Measurements from ENCODE around the gene IVNS1ABP. TPM values are rescaled to one million over a fixed set of nuclear protein-coding genes. Genes with fewer than 3 reads are reported as not detected.

IVNS1ABP gene
- total and polyA plus RNA-seq, 4 donors, result 73.4 to 111 (median 101) TPM

GRCh38 chr1:185287451-185287850 is 29.6 kb downstream of the IVNS1ABP start:
- H3K36me3 ChIP-seq (ENCODE audit: control insufficient read depth, insufficient read depth, low read length), result no peaks in the 10 kb centered on the region
- H3K4me1 ChIP-seq (ENCODE audit: control insufficient read depth, insufficient read depth, low read length), result no peaks in the 10 kb centered on the region
- no peak for DNase-seq (ENCODE audit: low read depth in 4 of 6, low spot score in 6 of 6)
- H3K4me3 ChIP-seq (ENCODE audit: low read depth, low read length), result no peak overlapping the region
- H3K27ac ChIP-seq (ENCODE audit: low read depth, low read length), result no peak overlapping the region
- no peaks in the 10 kb centered on the region for H3K9me3 ChIP-seq (ENCODE audit: control insufficient read depth, insufficient read depth, low read length)
- no CpG with 5 or more reads among the region's 2 CpGs for WGBS (ENCODE audit: insufficient coverage)
- H3K27me3 ChIP-seq (ENCODE audit: control insufficient read depth, insufficient read depth, low read length), result no peaks in the 10 kb centered on the region

DNA sequence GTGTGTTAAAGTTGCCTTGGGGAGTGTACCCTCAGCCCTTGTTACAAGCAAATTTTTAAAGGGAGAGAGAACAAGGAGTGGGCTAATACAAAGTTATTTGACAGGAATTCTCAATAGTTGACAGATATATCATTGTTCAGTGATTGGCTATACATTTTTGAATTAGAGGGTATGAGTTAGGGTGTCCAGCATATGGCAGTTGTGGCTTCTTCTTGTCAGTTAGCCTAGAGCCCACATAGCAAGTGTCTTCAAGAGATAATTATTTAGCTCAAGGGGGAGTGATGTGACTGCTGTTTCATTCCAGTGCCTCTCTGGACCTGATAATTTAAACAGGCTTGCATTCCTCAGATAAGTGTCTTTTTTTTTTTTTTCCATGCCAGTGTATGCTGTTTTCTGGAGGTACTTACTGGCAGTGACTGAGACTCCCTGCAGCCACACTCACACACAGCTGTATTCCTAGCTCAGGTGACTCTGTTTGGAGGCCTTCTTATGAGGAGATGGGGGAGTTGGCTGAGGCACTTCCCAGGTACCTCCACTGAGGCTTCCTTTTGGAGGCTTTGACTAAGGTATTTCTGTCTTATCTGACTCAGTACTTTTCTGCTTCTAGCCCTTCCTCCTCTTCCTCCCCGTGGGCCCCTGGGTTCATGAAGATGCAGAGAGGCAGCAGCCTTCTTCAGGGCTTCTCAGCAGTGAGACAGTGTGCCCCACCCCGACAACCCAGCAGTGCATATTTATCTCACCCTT is 32.3 kb downstream of the IVNS1ABP start:
- Histone ChIP-seq H3K36me3 (ENCODE audit: control insufficient read depth, insufficient read depth, low read length) (no peaks in the 10 kb centered on the region), H3K9me3 (ENCODE audit: control insufficient read depth, insufficient read depth, low read length) (no peaks in the 10 kb centered on the region), H3K4me1 (ENCODE audit: control insufficient read depth, insufficient read depth, low read length) (no peaks in the 10 kb centered on the region), H3K4me3 (ENCODE audit: low read depth, low read length) (no peak overlapping the region), H3K27ac (ENCODE audit: low read depth, low read length) (no peak overlapping the region), H3K27me3 (ENCODE audit: control insufficient read depth, insufficient read depth, low read length) (no peaks in the 10 kb centered on the region)
- WGBS (ENCODE audit: insufficient coverage), result no CpG with 5 or more reads among the region's 2 CpGs
- no peak for DNase-seq (ENCODE audit: low read depth in 4 of 6, low spot score in 6 of 6)

- H3K27ac ChIP-seq (ENCODE audit: low read depth, low read length), result no peak overlapping the region
- H3K27me3 ChIP-seq (ENCODE audit: control insufficient read depth, insufficient read depth, low read length), result no peaks in the 10 kb centered on the region
- no peaks in the 10 kb centered on the region for H3K4me1 ChIP-seq (ENCODE audit: control insufficient read depth, insufficient read depth, low read length)
- no peak overlapping the region for H3K4me3 ChIP-seq (ENCODE audit: low read depth, low read length)
- WGBS (ENCODE audit: insufficient coverage), result no CpG with 5 or more reads among the region's 2 CpGs
- no peak for DNase-seq (ENCODE audit: low read depth in 4 of 6, low spot score in 6 of 6)
- no peaks in the 10 kb centered on the region for H3K36me3 ChIP-seq (ENCODE audit: control insufficient read depth, insufficient read depth, low read length)
- H3K9me3 ChIP-seq (ENCODE audit: control insufficient read depth, insufficient read depth, low read length), result no peaks in the 10 kb centered on the region
Measured at GRCh38 chr1:185284116-185284515, 32.9 kb downstream of the IVNS1ABP start.

GRCh38 chr1:185281245-185281644 is 35.8 kb downstream of the IVNS1ABP start:
- Histone ChIP-seq H3K9me3 (ENCODE audit: control insufficient read depth, insufficient read depth, low read length) (no peaks in the 10 kb centered on the region), H3K27ac (ENCODE audit: low read depth, low read length) (no peak overlapping the region), H3K27me3 (ENCODE audit: control insufficient read depth, insufficient read depth, low read length) (no peaks in the 10 kb centered on the region), H3K4me1 (ENCODE audit: control insufficient read depth, insufficient read depth, low read length) (no peaks in the 10 kb centered on the region), H3K4me3 (ENCODE audit: low read depth, low read length) (no peak overlapping the region), H3K36me3 (ENCODE audit: control insufficient read depth, insufficient read depth, low read length) (no peaks in the 10 kb centered on the region)
- no peak for DNase-seq (ENCODE audit: low read depth in 4 of 6, low spot score in 6 of 6)
- 93% methylated on average over 2 of the region's 3 CpGs for WGBS (ENCODE audit: insufficient coverage)

- no peaks in the 10 kb centered on the region for H3K36me3 ChIP-seq (ENCODE audit: control insufficient read depth, insufficient read depth, low read length)
- H3K4me1 ChIP-seq (ENCODE audit: control insufficient read depth, insufficient read depth, low read length), result no peaks in the 10 kb centered on the region
- 100% methylated on average over 2 of the region's 2 CpGs for WGBS (ENCODE audit: insufficient coverage)
- H3K27me3 ChIP-seq (ENCODE audit: control insufficient read depth, insufficient read depth, low read length), result no peaks in the 10 kb centered on the region
- H3K4me3 ChIP-seq (ENCODE audit: low read depth, low read length), result no peak overlapping the region
- no peaks in the 10 kb centered on the region for H3K9me3 ChIP-seq (ENCODE audit: control insufficient read depth, insufficient read depth, low read length)
- no peak for DNase-seq (ENCODE audit: low read depth in 4 of 6, low spot score in 6 of 6)
- no peak overlapping the region for H3K27ac ChIP-seq (ENCODE audit: low read depth, low read length)
Measured at GRCh38 chr1:185280589-185280988, 36.5 kb downstream of the IVNS1ABP start.

GRCh38 chr1:185279571-185279970 is 37.5 kb downstream of the IVNS1ABP start:
- no peaks in the 10 kb centered on the region for H3K27me3 ChIP-seq (ENCODE audit: control insufficient read depth, insufficient read depth, low read length)
- no peak overlapping the region for H3K27ac ChIP-seq (ENCODE audit: low read depth, low read length)
- no peaks in the 10 kb centered on the region for H3K36me3 ChIP-seq (ENCODE audit: control insufficient read depth, insufficient read depth, low read length)
- H3K4me3 ChIP-seq (ENCODE audit: low read depth, low read length), result no peak overlapping the region
- no peaks in the 10 kb centered on the region for H3K9me3 ChIP-seq (ENCODE audit: control insufficient read depth, insufficient read depth, low read length)
- no peaks in the 10 kb centered on the region for H3K4me1 ChIP-seq (ENCODE audit: control insufficient read depth, insufficient read depth, low read length)
- DNase-seq (ENCODE audit: low read depth in 4 of 6, low spot score in 6 of 6), result no peak

DNA sequence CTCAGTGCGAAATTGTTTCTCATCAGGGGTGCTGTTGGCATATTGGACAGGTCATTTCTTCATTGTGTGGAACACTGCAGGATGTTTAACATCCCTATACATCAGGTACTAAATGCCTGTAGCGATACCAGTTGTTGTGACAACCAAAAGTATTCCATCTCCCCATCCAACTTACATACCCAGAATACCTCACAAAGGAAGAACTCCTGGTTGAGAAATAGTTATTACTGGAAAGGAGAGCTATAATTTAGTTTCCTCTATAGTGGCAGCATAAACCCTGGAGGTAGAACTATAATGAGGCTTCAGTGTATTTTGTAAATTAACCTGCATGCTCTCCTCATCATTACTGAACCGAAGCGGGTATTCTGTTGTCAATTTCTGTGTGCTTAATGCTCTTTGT is 45.1 kb downstream of the IVNS1ABP start:
- no CpG with 5 or more reads among the region's 4 CpGs for WGBS (ENCODE audit: insufficient coverage)
- Histone ChIP-seq H3K9me3 (ENCODE audit: control insufficient read depth, insufficient read depth, low read length) (no peaks in the 10 kb centered on the region), H3K27ac (ENCODE audit: low read depth, low read length) (no peak overlapping the region), H3K27me3 (ENCODE audit: control insufficient read depth, insufficient read depth, low read length) (no peaks in the 10 kb centered on the region), H3K4me1 (ENCODE audit: control insufficient read depth, insufficient read depth, low read length) (no peaks in the 10 kb centered on the region), H3K4me3 (ENCODE audit: low read depth, low read length) (no peak overlapping the region), H3K36me3 (ENCODE audit: control insufficient read depth, insufficient read depth, low read length) (no peaks in the 10 kb centered on the region)
- peak in 1 of 6 donors; percentile 50 for DNase-seq (ENCODE audit: low read depth in 4 of 6, low spot score in 6 of 6)

GRCh38 chr1:185268352-185268751 is 48.7 kb downstream of the IVNS1ABP start:
- no CpG with 5 or more reads among the region's 2 CpGs for WGBS (ENCODE audit: insufficient coverage)
- no peak for DNase-seq (ENCODE audit: low read depth in 4 of 6, low spot score in 6 of 6)
- H3K4me1 ChIP-seq (ENCODE audit: control insufficient read depth, insufficient read depth, low read length), result no peaks in the 10 kb centered on the region
- no peaks in the 10 kb centered on the region for H3K9me3 ChIP-seq (ENCODE audit: control insufficient read depth, insufficient read depth, low read length)
- H3K4me3 ChIP-seq (ENCODE audit: low read depth, low read length), result no peak overlapping the region
- peak overlapping the region; percentile 6 for H3K27ac ChIP-seq (ENCODE audit: low read depth, low read length)
- no peaks in the 10 kb centered on the region for H3K36me3 ChIP-seq (ENCODE audit: control insufficient read depth, insufficient read depth, low read length)
- no peaks in the 10 kb centered on the region for H3K27me3 ChIP-seq (ENCODE audit: control insufficient read depth, insufficient read depth, low read length)

- Histone ChIP-seq H3K27me3 (ENCODE audit: control insufficient read depth, insufficient read depth, low read length) (no peaks in the 10 kb centered on the region), H3K4me3 (ENCODE audit: low read depth, low read length) (no peak overlapping the region), H3K27ac (ENCODE audit: low read depth, low read length) (no peak overlapping the region), H3K36me3 (ENCODE audit: control insufficient read depth, insufficient read depth, low read length) (no peaks in the 10 kb centered on the region), H3K4me1 (ENCODE audit: control insufficient read depth, insufficient read depth, low read length) (no peaks in the 10 kb centered on the region), H3K9me3 (ENCODE audit: control insufficient read depth, insufficient read depth, low read length) (no peaks in the 10 kb centered on the region)
- DNase-seq (ENCODE audit: low read depth in 4 of 6, low spot score in 6 of 6), result no peak
Measured at GRCh38 chr1:185267701-185268100, 49.3 kb downstream of the IVNS1ABP start.

GRCh38 chr1:185267301-185267700 is 49.7 kb downstream of the IVNS1ABP start:
- no peak overlapping the region for H3K27ac ChIP-seq (ENCODE audit: low read depth, low read length)
- DNase-seq (ENCODE audit: low read depth in 4 of 6, low spot score in 6 of 6), result peak in 1 of 6 donors; percentile 14
- no peak overlapping the region for H3K4me3 ChIP-seq (ENCODE audit: low read depth, low read length)
- no peaks in the 10 kb centered on the region for H3K27me3 ChIP-seq (ENCODE audit: control insufficient read depth, insufficient read depth, low read length)
- no peaks in the 10 kb centered on the region for H3K36me3 ChIP-seq (ENCODE audit: control insufficient read depth, insufficient read depth, low read length)
- no peaks in the 10 kb centered on the region for H3K9me3 ChIP-seq (ENCODE audit: control insufficient read depth, insufficient read depth, low read length)
- H3K4me1 ChIP-seq (ENCODE audit: control insufficient read depth, insufficient read depth, low read length), result no peaks in the 10 kb centered on the region
- 52% methylated on average over 3 of the region's 3 CpGs for WGBS (ENCODE audit: insufficient coverage)

Data from spinal cord (tissue), 10 donors.